B cell (primary cell): ENCODE data around the gene FRK. TPM values are rescaled to one million over a fixed set of nuclear protein-coding genes. Genes with fewer than 3 reads are reported as not detected.

Experiments
- ATAC-seq: fragments of 200-7000 bp; cut with Tn5 transposase; one replicate; pipeline ENCODE4 v1.10.0; 2021; ENCODE audit warnings: low read depth, mild to moderate bottlenecking, moderate number of reproducible peaks, moderate library complexity
- CTCF ChIA-PET: fragments of 350-600 bp; sonication (Branson Sonifier 250); formaldehyde crosslinking; loops from one replicate; lab custom pipeline; 2021; ENCODE audit warnings: antibody characterized with exemption, inconsistent platforms; lab: Charles Lee
- POLR2A ChIA-PET: fragments of 350-600 bp; sonication (Branson Sonifier 250); formaldehyde crosslinking; loops from one replicate; lab custom pipeline; 2021; ENCODE audit warnings: antibody characterized with exemption; lab: Charles Lee
- DNase-seq: peaks from one replicate; pipeline ENCODE4 v3.0.0; 2013
- H2AFZ ChIP-seq: 2 replicates; pipeline ENCODE4 v1.6.1; 2012; ENCODE audit warnings: mild to moderate bottlenecking, low read depth, low read length; ENCODE audit not compliant: insufficient read depth, poor library complexity, severe bottlenecking
- H3K27ac ChIP-seq, 2 donors: 1 replicate in 1 of 2; 2 replicates in 1 of 2; pipeline ENCODE4 v1.5.1; 2012 to 2013; ENCODE audit warnings: low read length in 2 of 2, mild to moderate bottlenecking in 2 of 2, moderate library complexity in 1 of 2
- H3K27me3 ChIP-seq, 4 experiments: fragments of 200-600 bp in 1 of 4; sonication (generic) in 1 of 4; replicated peaks in 1 of 4; 1 replicate in 2 of 4; 2 replicates in 2 of 4; pipeline versions ENCODE4 v1.6.1 to v1.7.0; 2013 to 2016; ENCODE audit warnings: low read length in 3 of 4, mild to moderate bottlenecking in 2 of 4, mixed read lengths in 1 of 4, moderate library complexity in 1 of 4; ENCODE audit not compliant: insufficient read depth in 4 of 4, control insufficient read depth in 3 of 4; ENCODE audit errors: control extremely low read depth in 1 of 4
- H3K36me3 ChIP-seq, 2 experiments: replicated peaks in 1 of 2; 1 replicate in 1 of 2; 2 replicates in 1 of 2; pipeline versions ENCODE4 v1.6.1 to v1.7.1; 2013; ENCODE audit warnings: low read length in 1 of 2; ENCODE audit not compliant: insufficient read depth in 2 of 2, control insufficient read depth in 1 of 2; ENCODE audit errors: control extremely low read depth in 1 of 2, extremely low read depth in 1 of 2
- H3K4me1 ChIP-seq, 2 donors: fragments of 200-600 bp in 1 of 2; sonication (generic) in 1 of 2; 1 replicate in 1 of 2; 2 replicates in 1 of 2; pipeline versions ENCODE4 v1.5.1 to v1.6.1; 2013 to 2017; ENCODE audit warnings: low read length in 2 of 2; ENCODE audit not compliant: control insufficient read depth in 2 of 2, insufficient read depth in 2 of 2
- H3K4me2 ChIP-seq: replicated peaks from 2 replicates; pipeline ENCODE3; 2012; ENCODE audit warnings: mild to moderate bottlenecking, low read depth, low read length; ENCODE audit not compliant: poor library complexity, severe bottlenecking
- H3K4me3 ChIP-seq, 5 experiments: fragments of 200-600 bp in 1 of 5; sonication (generic) in 1 of 5; 1 replicate in 3 of 5; 2 replicates in 2 of 5; pipeline versions ENCODE4 v1.5.1 to v1.7.0; 2011 to 2016; ENCODE audit warnings: low read length in 4 of 5, mild to moderate bottlenecking in 4 of 5, low read depth in 2 of 5, control low read depth in 1 of 5, moderate library complexity in 1 of 5; ENCODE audit not compliant: insufficient read depth in 1 of 5; ENCODE audit errors: control extremely low read depth in 1 of 5, extremely low read depth in 1 of 5
- H3K79me2 ChIP-seq: fragments of 200-600 bp; sonication (generic); one replicate; pipeline ENCODE4 v1.6.0; 2016; ENCODE audit warnings: low read length; ENCODE audit not compliant: control insufficient read depth, insufficient read depth
- H3K9ac ChIP-seq: fragments of 200-600 bp; sonication (generic); 2 replicates; pipeline ENCODE4 v1.6.1; 2017; ENCODE audit warnings: mild to moderate bottlenecking, low read length, moderate library complexity
- H3K9me3 ChIP-seq, 3 donors: one replicate each; pipeline versions ENCODE4 v1.6.1 to v1.7.1; 2013; ENCODE audit warnings: low read length in 2 of 3; ENCODE audit not compliant: control insufficient read depth in 2 of 3, insufficient read depth in 1 of 3; ENCODE audit errors: control extremely low read depth in 1 of 3
- H4K20me1 ChIP-seq: 2 replicates; pipeline ENCODE4 v1.6.0; 2012; ENCODE audit warnings: mild to moderate bottlenecking, low read length; ENCODE audit not compliant: insufficient read depth, control insufficient read depth, poor library complexity, severe bottlenecking
- H3K27ac Mint-ChIP-seq: one replicate; pipeline ENCODE4 v1.8.0; 2021; ENCODE audit warnings: mixed read lengths
- H3K27me3 Mint-ChIP-seq: one replicate; pipeline ENCODE4 v1.8.0; 2021; ENCODE audit warnings: mixed read lengths
- H3K4me1 Mint-ChIP-seq: one replicate; pipeline ENCODE4 v1.8.0; 2021; ENCODE audit warnings: mixed read lengths
- H3K4me3 Mint-ChIP-seq: one replicate; pipeline ENCODE4 v1.8.0; 2021; ENCODE audit warnings: mixed read lengths
- H3K9me3 Mint-ChIP-seq: one replicate; pipeline ENCODE4 v1.8.0; 2022; ENCODE audit warnings: mixed read lengths; ENCODE audit not compliant: insufficient read depth
- CTCF ChIP-seq: fragments of 200-600 bp; IDR thresholded peaks from one replicate; pipeline ENCODE4 v1.8.0; 2022; ENCODE audit warnings: antibody characterized with exemption, mild to moderate bottlenecking
- EZH2 ChIP-seq: IDR thresholded peaks from 2 replicates; pipeline ENCODE4 v1.6.1; 2012; ENCODE audit warnings: borderline replicate concordance, low read depth, mild to moderate bottlenecking, moderate library complexity, low read length; ENCODE audit not compliant: insufficient read depth, poor library complexity, severe bottlenecking
- WGBS: methylation state at CpG from one replicate; pipeline ENCODE4 v1.1.5; 2013; ENCODE audit warnings: missing lambda C conversion rate; ENCODE audit not compliant: insufficient coverage; 5-methylcytosine and 5-hydroxymethylcytosine counted together
- intact Hi-C: fragments of 100-400 bp; cut with micrococcal nuclease; formaldehyde crosslinking; loops from one replicate; pipeline ENCODE4 v1.10.0; 2022
- polyA plus RNA-seq: library from polyadenylated mRNA; depleted of rRNA; stranded (reverse); fragments of >200 nt; gene quantifications from 2 replicates; pipeline ENCODE4 v1.2.3, GENCODE V29; 2012
- total RNA-seq, 2 donors: library from RNA; stranded (reverse); fragments of 120-200 nt in 1 of 2; gene quantifications; 1 replicate in 1 of 2; 2 replicates in 1 of 2; pipeline versions ENCODE4 v1.2.3 to v1.2.4, GENCODE V29; 2013 to 2022

The FRK gene
- total and polyA plus RNA-seq, 2 donors (not counting 1 experiment from before 2014, with no cell fraction given): 0.01 to 0.07 TPM

GRCh38 chr6:115982453-115982852 is 78.2 kb downstream of the FRK start:
- Mint-ChIP-seq H3K4me1 (no peaks in the 10 kb centered on the region), H3K9me3 (no peaks in the 10 kb centered on the region), H3K27ac (no peak overlapping the region), H3K27me3 (peaks cover 6% of the 10 kb centered on the region), H3K4me3 (no peak overlapping the region)
- Histone ChIP-seq H3K4me1 (no peaks in the 10 kb centered on the region), H3K4me3 (no peak overlapping the region), H3K9me3 (no peaks in the 10 kb centered on the region), H3K79me2 (no peaks in the 10 kb centered on the region), H3K27ac (no peak overlapping the region), H4K20me1 (no peaks in the 10 kb centered on the region), H3K9ac (no peak overlapping the region), H3K27me3 (no peaks in the 10 kb centered on the region), H2AFZ (no peak overlapping the region), H3K4me2 (no peak overlapping the region), H3K36me3 (no peaks in the 10 kb centered on the region)
- WGBS: no CpG with 5 or more reads among the region's 2 CpGs
- POLR2A ChIA-PET: no interaction called here
- intact Hi-C loops: no loop called here
- ATAC-seq (no peak), DNase-seq (no peak)
- TF ChIP-seq EZH2 (no peak), CTCF (no peak)
- CTCF ChIA-PET: no interaction called here

DNA sequence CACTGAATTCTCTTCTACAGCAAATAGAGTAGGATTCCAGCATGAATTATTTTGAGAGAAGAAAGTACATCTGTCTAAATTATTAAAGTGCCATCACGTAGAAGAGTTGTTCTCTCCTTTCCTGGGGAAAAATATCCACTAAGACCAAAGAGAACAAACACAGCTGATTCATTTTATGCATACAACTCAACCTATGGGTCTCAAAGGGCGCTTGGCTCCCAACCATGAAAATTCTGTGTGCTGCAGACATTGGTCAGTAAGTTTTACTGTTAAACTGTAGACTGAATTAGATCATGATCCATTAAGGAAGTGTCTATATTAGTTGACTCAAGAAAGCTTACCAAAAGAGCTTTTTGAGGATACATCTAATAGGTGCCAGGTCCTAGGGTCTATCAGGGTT is 83.5 kb downstream of the FRK start:
- Histone ChIP-seq H3K36me3 (no peaks in the 10 kb centered on the region), H3K79me2 (no peaks in the 10 kb centered on the region), H3K9ac (no peak overlapping the region), H4K20me1 (no peaks in the 10 kb centered on the region), H3K27me3 (no peaks in the 10 kb centered on the region), H3K4me2 (no peak overlapping the region), H3K27ac (no peak overlapping the region), H3K4me1 (no peaks in the 10 kb centered on the region), H3K9me3 (no peaks in the 10 kb centered on the region), H3K4me3 (no peak overlapping the region), H2AFZ (no peak overlapping the region)
- WGBS: no CpG with 5 or more reads among the region's 2 CpGs
- peaks cover 3% of the 10 kb centered on the region for H3K27me3 Mint-ChIP-seq
- H3K4me3 Mint-ChIP-seq: no peak overlapping the region
- no peaks in the 10 kb centered on the region for H3K4me1 Mint-ChIP-seq
- ChIA-PET POLR2A (no interaction called here), CTCF (no interaction called here)
- intact Hi-C loops: no loop called here
- ATAC-seq (no peak), DNase-seq (no peak)
- no peaks in the 10 kb centered on the region for H3K9me3 Mint-ChIP-seq
- H3K27ac Mint-ChIP-seq: no peak overlapping the region
- TF ChIP-seq CTCF: no peak
- TF ChIP-seq EZH2: no peak
